GM19452 (cell line): Measurements from ENCODE around the gene KCNK2.
"Not testable (repeated sequence)": the region's sequence is repeated elsewhere in the genome, so short reads cannot be mapped to it uniquely, and the experiment has no call there.

Experiments
- ATAC-seq: cut with Tn5 transposase; IDR thresholded peaks from one replicate; pipeline ENCODE4 v1.9.1; 2021; ENCODE audit not compliant: unreplicated experiment

KCNK2 gene

GRCh38 chr1:215147024-215147423 is 64.5 kb downstream of the KCNK2 start:
- no peak for ATAC-seq

- no peak for ATAC-seq
These were observed 69.5 kb downstream of the KCNK2 start for GRCh38 chr1:215151841-215152549.

DNA sequence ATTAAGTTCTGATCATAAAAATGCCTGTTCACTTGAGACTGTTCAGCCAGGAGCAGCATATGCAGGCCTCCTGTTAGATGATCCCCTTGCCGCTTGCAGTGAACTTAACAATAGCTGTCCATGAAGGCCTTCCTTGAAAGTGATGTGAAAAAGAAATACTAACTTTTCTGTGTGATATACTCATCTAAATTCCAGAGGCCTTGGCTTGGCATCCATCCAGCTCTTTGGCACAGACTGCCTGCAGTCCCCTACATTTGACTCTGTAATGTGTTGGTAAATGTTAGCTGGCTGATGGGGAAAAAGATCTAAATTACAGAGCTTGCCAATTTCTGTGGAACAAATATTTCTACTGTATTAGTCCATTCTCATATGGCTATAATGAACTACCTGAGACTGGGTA is 73.7 kb downstream of the KCNK2 start:
- no peak for ATAC-seq

DNA sequence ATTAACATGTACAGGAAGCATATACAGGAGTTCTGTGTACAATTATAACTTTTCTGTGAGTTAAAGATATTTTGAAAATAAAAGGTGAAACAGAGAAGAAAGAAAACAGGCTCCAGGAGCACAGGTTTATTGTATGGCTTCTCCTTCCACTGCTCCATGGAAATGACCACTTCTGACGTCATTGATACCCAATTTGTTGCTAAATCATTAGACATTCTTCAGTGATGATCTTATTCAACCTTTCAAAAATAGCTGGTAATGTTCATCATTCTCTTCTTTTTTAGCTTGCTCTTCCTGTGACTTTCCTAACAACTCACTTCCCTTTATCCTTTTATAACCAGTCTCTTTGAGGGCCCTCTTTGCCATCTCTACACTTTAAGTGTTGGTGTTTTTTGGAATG is 77.8 kb downstream of the KCNK2 start:
- no peak for ATAC-seq

- ATAC-seq: not testable (repeated sequence)
These were observed 80.6 kb downstream of the KCNK2 start for GRCh38 chr1:215163144-215163543.

DNA sequence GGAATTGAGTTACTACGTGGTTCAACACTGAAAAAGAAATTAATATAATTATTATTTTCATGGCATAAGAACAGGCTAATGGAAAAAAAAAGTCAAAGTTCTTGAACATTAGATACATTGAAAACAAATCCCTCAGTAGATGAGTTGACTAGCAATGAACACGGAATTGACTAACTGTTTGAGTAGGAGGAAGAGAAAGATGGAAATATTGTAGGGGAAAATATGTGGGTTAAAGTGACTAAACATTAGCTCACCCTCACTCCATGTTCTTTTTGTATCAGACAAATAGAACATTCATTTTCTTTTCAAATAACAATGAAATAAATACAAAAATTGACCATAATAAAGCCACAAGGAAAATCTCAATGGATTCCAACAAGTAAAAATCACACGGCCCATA is 84.3 kb downstream of the KCNK2 start:
- no peak for ATAC-seq

DNA sequence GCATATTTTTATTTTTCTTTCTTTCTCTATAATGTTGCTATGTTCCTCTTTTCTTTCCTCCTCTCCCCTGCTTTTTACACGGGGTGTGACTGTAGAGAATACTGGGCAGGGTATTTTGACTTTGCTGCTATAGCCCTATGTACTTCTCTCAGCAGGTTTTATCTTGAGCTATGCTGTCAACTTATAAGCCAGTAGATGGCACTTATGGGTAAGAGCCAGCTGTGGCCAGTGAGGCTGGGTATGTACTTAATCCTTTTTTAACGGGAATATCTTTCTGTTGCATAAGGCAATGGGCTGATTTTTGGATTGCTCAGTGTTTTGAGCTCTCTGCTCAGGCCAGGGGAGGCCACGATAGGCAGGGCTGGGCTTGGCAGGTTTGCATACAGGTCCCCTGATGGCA is 99.0 kb downstream of the KCNK2 start:
- ATAC-seq: no peak

GRCh38 chr1:215185067-215185620 is 102.6 kb downstream of the KCNK2 start:
- ATAC-seq: no peak

- ATAC-seq: no peak
These were observed 105.9 kb downstream of the KCNK2 start for GRCh38 chr1:215188302-215188950.

- ATAC-seq: no peak
These were observed 109.8 kb downstream of the KCNK2 start for GRCh38 chr1:215192306-215192705.

DNA sequence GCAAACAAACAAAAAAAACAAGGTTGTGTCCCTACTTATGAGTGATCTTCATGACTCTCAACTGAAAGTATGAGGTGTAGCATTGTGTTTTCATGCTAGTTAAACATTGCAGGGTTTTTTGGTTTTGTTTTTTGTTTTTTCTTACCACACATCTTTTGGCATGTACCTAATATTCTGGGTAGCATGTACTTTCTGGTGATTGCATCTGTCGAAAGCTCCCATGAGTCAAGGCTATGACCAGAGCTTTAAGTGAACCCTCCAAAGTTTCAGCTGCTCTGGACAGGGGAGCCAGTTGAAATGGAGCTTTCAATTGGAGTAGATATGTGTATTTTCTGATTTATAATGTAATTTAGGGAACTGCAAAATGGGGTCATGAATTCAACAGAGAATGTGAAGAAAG is 115.5 kb downstream of the KCNK2 start:
- no peak for ATAC-seq

DNA sequence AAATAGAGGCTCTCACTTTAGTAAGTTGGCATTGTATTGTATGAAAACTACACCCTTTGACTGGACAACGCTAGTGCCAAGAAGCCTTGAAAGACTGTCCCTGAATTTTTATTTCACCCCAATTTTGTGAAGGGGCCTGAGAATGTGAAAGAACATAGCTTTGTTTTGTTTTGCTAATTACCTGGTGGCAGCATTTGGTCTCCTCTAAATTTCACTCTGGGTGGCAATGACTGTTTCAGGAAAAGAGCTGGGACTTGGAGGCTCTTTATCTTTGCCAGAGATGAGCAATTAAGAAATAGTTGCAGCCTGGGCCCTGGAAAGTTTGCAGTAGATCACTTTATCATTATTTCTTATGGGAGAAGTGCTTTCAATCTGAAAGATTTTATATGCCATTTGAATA is 117.6 kb downstream of the KCNK2 start:
- no peak for ATAC-seq

DNA sequence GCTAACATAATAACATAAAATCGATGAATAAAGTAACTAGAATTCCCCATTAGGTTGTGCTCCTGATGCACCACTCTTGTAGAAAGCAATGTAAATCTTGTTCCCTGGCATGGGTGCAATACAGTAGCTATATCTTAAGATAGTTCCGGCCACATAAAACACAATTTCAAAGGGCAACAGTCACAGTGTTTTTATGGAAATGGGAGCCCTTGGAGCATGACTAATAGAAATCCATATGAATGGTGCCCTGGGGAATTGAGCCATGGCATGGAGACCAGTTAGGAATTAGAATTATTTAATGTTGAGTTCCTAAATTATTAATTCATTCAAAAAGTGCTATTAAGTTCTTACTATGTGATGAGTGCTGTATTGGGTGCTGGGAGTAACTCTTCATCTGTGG is 118.7 kb downstream of the KCNK2 start:
- no peak for ATAC-seq

GRCh38 chr1:215202868-215203267 is 120.3 kb downstream of the KCNK2 start:
- no peak for ATAC-seq

DNA sequence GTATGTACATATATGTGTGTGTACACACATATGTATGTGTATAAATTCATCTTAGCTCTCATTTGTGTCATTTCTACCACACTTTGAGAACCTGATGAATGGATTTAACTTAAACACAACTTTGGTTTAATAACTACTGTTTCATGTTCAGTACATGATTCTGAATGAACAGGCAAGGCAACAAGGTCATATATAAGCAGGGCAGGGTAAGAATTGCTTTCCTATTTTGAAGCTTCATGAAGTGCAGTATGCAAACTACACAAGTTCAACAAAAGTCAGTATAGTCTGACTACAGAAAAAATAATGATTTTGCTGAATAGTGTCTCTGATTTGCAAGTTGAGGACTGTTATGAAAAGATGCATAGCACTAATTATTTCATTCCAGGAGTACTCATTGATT is 127.6 kb downstream of the KCNK2 start:
- ATAC-seq: no peak

GRCh38 chr1:215215846-215216245 is 133.3 kb downstream of the KCNK2 start:
- ATAC-seq: no peak

DNA sequence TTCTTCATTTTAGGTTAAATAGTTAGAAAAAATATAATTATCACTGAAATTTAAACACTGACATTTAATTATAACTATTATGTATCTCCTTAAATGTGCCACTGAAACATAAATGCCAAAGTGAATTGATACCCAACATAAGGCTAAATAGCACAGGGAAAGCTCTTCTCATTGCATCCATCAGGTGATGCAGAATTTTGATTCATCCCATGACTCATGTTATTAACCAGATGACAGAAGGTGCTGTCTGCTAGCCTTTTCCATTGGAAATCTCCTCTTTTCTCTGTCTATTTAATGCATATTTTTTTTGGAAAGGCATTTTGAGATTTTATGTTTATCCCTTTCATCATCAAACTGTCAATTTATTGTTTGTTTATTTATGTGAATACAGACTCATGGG is 136.8 kb downstream of the KCNK2 start:
- ATAC-seq: no peak

DNA sequence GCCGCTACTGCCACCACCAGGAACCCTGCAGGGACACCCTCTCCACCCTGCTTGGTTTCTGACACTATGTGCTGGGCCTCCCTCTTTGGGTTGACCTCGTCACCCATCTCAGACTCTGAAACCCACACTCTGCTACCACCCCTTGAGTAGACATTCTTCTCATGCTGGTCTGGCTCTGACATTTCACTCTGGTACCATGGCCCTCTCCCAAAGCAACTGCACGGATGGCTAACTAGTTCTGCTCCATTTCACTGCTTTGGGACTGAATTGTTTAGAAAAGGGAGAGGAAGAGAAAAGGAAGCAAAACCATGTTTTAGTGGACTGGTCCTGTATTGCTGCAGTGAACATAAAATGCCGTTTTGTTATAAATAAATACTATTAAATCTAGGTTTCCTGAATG is 137.8 kb downstream of the KCNK2 start:
- ATAC-seq: no peak

- no peak for ATAC-seq
These were observed 144.2 kb downstream of the KCNK2 start for GRCh38 chr1:215226757-215227156.

DNA sequence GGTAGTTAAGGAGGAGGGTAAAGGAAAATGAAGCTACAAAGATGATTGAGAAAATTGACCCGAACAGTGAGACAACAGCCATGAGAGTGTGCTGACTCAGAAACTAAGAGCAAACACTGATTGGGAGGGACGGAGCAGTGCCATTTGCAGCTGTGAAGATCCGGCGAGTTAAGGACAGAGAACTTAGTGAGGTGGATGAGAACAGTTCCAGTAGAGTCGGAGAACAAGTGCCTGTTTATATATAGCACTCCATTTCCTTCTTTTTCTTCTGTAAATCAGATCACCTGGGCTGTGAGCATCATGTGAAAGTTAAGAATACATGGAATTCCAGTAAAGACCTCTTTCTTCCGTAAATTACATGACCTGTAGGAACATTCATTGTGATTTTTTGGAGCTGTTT is 145.7 kb downstream of the KCNK2 start:
- ATAC-seq: no peak

GRCh38 chr1:215241451-215241850 is 158.9 kb downstream of the KCNK2 start:
- no peak for ATAC-seq

GRCh38 chr1:215243345-215244054 is 161.0 kb downstream of the KCNK2 start:
- no peak for ATAC-seq
